Gastrocnemius medialis (tissue), 4 donors: ENCODE results near the gene MARCHF3. TPM values are rescaled to one million over a fixed set of nuclear protein-coding genes. Genes with fewer than 3 reads are reported as not detected.
"Not testable (repeated sequence)": the region's sequence is repeated elsewhere in the genome, so short reads cannot be mapped to it uniquely, and the experiment has no call there.

Experiments
- ATAC-seq, 2 donors: fragments of 150-250 bp; one replicate each; pipeline ENCODE4 v1.9.1; 2016
- DNase-seq, 2 donors: peaks; one replicate each; pipeline ENCODE4 v3.0.0-alpha.2; 2019
- H3K27ac ChIP-seq, 4 donors: fragments of 200-600 bp; sonication (generic); 1 replicate in 1 of 4; 2 replicates in 3 of 4; pipeline ENCODE4 v1.5.1; 2016 to 2018; ENCODE audit warnings: mild to moderate bottlenecking in 2 of 4, moderate library complexity in 1 of 4
- H3K27me3 ChIP-seq, 3 donors: fragments of 200-600 bp; sonication (generic) in 2 of 3; 1 replicate in 1 of 3; 2 replicates in 2 of 3; pipeline versions ENCODE4 v1.5.1 to v1.6.0; 2016 to 2019; ENCODE audit warnings: mild to moderate bottlenecking in 1 of 3, moderate library complexity in 1 of 3
- H3K36me3 ChIP-seq, 2 donors: fragments of 200-600 bp; sonication (generic) in 1 of 2; one replicate each; pipeline ENCODE4 v1.5.1; 2017 to 2018
- H3K4me1 ChIP-seq, 2 donors: fragments of 200-600 bp; sonication (generic) in 1 of 2; one replicate each; pipeline ENCODE4 v1.5.1; 2016 to 2017; ENCODE audit warnings: mild to moderate bottlenecking in 2 of 2
- H3K4me3 ChIP-seq, 4 donors: fragments of 200-600 bp; sonication (generic) in 3 of 4; 1 replicate in 1 of 4; 2 replicates in 3 of 4; pipeline ENCODE4 v1.5.1; 2016 to 2019; ENCODE audit warnings: mild to moderate bottlenecking in 2 of 4
- H3K9me3 ChIP-seq, 3 donors: fragments of 200-600 bp; sonication (generic) in 2 of 3; 1 replicate in 1 of 3; 2 replicates in 2 of 3; pipeline ENCODE4 v1.5.1; 2016 to 2019
- CTCF ChIP-seq, 5 experiments: fragments of 450-650 bp in 3 of 5; fragments of 200-600 bp in 2 of 5; sonication (generic) in 2 of 5; IDR thresholded peaks in 4 of 5; conservative IDR thresholded peaks in 1 of 5; 1 replicate in 4 of 5; 2 replicates in 1 of 5; pipeline ENCODE4 v1.5.1; 2016 to 2019; ENCODE audit warnings: antibody characterized with exemption in 5 of 5, mild to moderate bottlenecking in 3 of 5, moderate library complexity in 3 of 5
- POLR2A ChIP-seq, 2 donors: fragments of 450-650 bp; IDR thresholded peaks; one replicate each; pipeline ENCODE4 v1.6.1; 2017; ENCODE audit warnings: antibody characterized with exemption in 2 of 2, mild to moderate bottlenecking in 2 of 2, moderate library complexity in 2 of 2
- in situ Hi-C, 4 donors: fragments of 200-750 bp; cut with MboI; loops; one replicate each; pipeline versions ENCODE4 v1.15.0 to v1.8.0; 2017; ENCODE audit warnings: low sequenced_read_pairs in 4 of 4
- intact Hi-C: fragments of 100-400 bp; cut with DNase I; formaldehyde crosslinking; loops from one replicate; pipeline ENCODE4 v1.15.1; 2023; ENCODE audit warnings: low total_unique reads
- total RNA-seq, 4 donors: library from RNA; depleted of rRNA; stranded (reverse); fragments of >200 nt; gene quantifications; one replicate each; pipeline versions ENCODE4 v1.1.0 to v1.2.3, GENCODE V29; 2016

MARCHF3 gene
- total RNA-seq, 4 donors from 2014 or later = 2.4 to 6.2 (median 3.6) TPM

DNA sequence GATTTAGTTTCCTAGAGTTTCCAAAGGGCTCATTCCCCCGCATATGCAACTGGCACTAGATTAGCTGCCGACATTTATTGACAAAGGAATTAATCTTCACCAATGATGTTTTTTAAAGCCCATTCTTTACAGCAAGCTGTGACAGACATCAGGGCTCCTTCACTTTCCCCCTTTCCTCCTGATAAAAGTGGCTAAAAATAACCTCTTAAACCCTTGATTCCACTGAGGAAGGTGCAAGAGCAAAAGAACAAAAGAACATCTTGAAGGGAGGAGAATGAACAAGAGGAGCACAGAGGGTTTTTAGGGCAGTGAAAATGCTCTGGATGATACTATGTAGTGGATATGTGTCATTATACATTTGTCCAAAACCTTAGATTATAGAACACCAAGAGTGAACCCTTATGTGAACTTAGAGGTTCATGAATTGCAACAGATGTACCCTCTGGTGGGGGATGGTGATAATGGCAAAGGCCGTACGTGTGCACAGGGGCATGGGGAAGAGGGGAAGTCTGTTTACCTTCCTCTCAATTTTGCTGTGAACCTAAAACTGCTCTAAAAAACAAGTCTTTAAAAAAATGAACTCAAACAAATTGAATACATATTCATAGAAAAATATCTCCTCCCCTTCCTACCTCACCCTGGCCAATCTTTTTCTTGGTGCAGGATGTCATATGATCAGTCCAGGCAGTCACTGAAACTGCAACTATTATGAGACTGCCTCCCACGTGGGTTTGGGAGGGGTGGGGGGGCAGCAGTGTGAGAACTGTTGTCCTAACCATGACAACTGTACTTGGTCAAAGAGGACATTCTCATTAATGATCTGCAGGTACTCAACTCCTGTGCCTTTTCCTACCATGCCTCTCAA lies 83.0 kb downstream of the MARCHF3 start:
- Histone ChIP-seq H3K4me1 (peaks cover 4 to 7% of the 10 kb centered on the region in 2 donors), H3K4me3 (no peak overlapping the region), H3K27me3 (no peaks in the 10 kb centered on the region), H3K27ac (no peak overlapping the region), H3K9me3 (no peaks in the 10 kb centered on the region), H3K36me3 (no peaks in the 10 kb centered on the region)
- ATAC-seq (peak in 1 of 2 donors; percentile 27), DNase-seq (no peak)
- in situ Hi-C loops (no loop called here), intact Hi-C loops (loop anchor here (1.0 kb wide), 1 partner anchor 23 kb away; no protein-coding TSS in a partner anchor)
- TF ChIP-seq POLR2A (IDR thresholded peaks at IDR 0.05) (no peak), CTCF (IDR thresholded peaks at IDR 0.05 in 4 of 5, conservative IDR thresholded peaks at IDR 0.05 in 1 of 5) (no peak)

DNA sequence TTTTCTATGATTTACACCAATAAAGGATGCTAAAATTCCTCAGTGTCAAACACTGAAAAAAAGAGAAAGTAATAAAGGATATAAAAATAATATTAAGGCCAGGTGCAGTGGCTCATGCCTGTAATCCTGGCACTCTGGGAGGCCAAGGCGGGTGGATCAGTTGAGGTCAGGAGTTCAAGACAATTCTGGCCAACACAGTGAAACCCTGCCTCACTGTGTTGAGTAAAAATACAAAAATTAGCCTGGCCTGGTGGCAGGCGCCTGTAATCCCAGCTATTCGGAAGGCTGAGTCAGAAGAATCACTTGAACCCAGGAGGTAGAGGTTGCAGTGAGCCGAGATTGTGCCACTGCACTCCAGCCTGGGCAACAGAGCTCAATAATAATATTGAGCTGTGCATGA lies 87.5 kb downstream of the MARCHF3 start:
- H3K4me3 ChIP-seq, in situ Hi-C loops, H3K27ac ChIP-seq, H3K4me1 ChIP-seq, intact Hi-C loops, H3K27me3 ChIP-seq, H3K9me3 ChIP-seq, H3K36me3 ChIP-seq: not testable (repeated sequence)
- peak in 1 of 2 donors; percentile 25 for DNase-seq
- peak in 1 of 2 donors; percentile 55 for ATAC-seq

GRCh38 chr5:126941403-126941802 lies 89.0 kb downstream of the MARCHF3 start:
- no peak overlapping the region for H3K27ac ChIP-seq
- H3K9me3 ChIP-seq = no peaks in the 10 kb centered on the region
- in situ Hi-C loops = no loop called here
- no peak overlapping the region for H3K4me3 ChIP-seq
- peaks cover 6 to 7% of the 10 kb centered on the region in 2 donors for H3K4me1 ChIP-seq
- DNase-seq = no peak
- intact Hi-C loops = no loop called here
- TF ChIP-seq CTCF (IDR thresholded peaks at IDR 0.05 in 4 of 5, conservative IDR thresholded peaks at IDR 0.05 in 1 of 5) (no peak), POLR2A (IDR thresholded peaks at IDR 0.05) (no peak)
- no peaks in the 10 kb centered on the region for H3K36me3 ChIP-seq
- no peak for ATAC-seq
- no peaks in the 10 kb centered on the region for H3K27me3 ChIP-seq

DNA sequence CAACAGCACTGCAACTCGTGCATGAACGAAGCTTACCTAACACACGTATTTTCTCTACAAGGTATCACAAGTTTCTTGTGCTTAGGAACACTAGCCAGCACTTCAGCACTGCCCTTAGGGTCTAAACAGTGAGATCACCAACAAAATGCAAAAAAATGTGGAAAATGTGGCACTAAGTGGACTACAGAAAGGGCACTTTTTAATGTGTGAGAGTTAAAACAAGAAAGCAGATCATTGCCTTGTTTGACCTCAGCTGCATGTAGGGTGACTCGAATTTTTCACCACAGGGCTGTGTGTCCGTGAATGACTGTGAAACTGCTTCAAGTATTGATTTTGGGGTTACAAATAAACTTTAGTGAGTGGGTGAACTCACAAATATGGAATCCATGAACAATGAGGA lies 90.5 kb downstream of the MARCHF3 start:
- in situ Hi-C loops = no loop called here

More for the DNA sequence above, 90.5 kb downstream of the MARCHF3 start:
- Histone ChIP-seq H3K4me1 (peaks cover 6 to 7% of the 10 kb centered on the region in 2 donors), H3K27ac (no peak overlapping the region), H3K27me3 (no peaks in the 10 kb centered on the region), H3K36me3 (no peaks in the 10 kb centered on the region), H3K9me3 (no peaks in the 10 kb centered on the region), H3K4me3 (no peak overlapping the region)
- TF ChIP-seq CTCF (IDR thresholded peaks at IDR 0.05 in 4 of 5, conservative IDR thresholded peaks at IDR 0.05 in 1 of 5) (no peak), POLR2A (IDR thresholded peaks at IDR 0.05) (no peak)
- no peak for DNase-seq
- intact Hi-C loops = no loop called here
- ATAC-seq = no peak
